Body of pancreas (tissue), 4 donors: Measurements from ENCODE around the gene GPR107. TPM values are rescaled to one million over a fixed set of nuclear protein-coding genes. Genes with fewer than 3 reads are reported as not detected.

Source experiments
- ATAC-seq: fragments of 150-250 bp; one replicate; pipeline ENCODE4 v1.9.1; 2016
- DNase-seq, 4 donors: peaks; one replicate each; pipeline ENCODE4 v3.0.0-alpha.2; 2019
- H3K27ac ChIP-seq, 4 donors: fragments of 200-600 bp; sonication (generic); 1 replicate in 3 of 4; 2 replicates in 1 of 4; pipeline versions ENCODE4 v1.5.1 to v1.6.1; 2016 to 2019; ENCODE audit warnings: mild to moderate bottlenecking in 1 of 4, mixed read lengths in 1 of 4, moderate library complexity in 1 of 4
- H3K27me3 ChIP-seq, 2 donors: fragments of 200-600 bp; sonication (generic); one replicate each; pipeline ENCODE4 v1.6.0; 2016; ENCODE audit warnings: mild to moderate bottlenecking in 1 of 2
- H3K36me3 ChIP-seq, 2 donors: fragments of 200-600 bp; sonication (generic); replicated peaks in 1 of 2; 2 replicates each; pipeline ENCODE4 v1.5.1; 2016; ENCODE audit warnings: low read depth in 2 of 2; ENCODE audit not compliant: insufficient read depth in 1 of 2
- H3K4me1 ChIP-seq: fragments of 200-600 bp; sonication (generic); one replicate; pipeline ENCODE4 v1.6.0; 2016
- H3K4me3 ChIP-seq, 2 donors: fragments of 200-600 bp; sonication (generic); 1 replicate in 1 of 2; 2 replicates in 1 of 2; pipeline ENCODE4 v1.5.1; 2016 to 2019
- H3K9me3 ChIP-seq, 3 donors: fragments of 200-600 bp; sonication (generic); 1 replicate in 2 of 3; 2 replicates in 1 of 3; pipeline ENCODE4 v1.5.1; 2016
- CTCF ChIP-seq, 7 experiments: fragments of 450-650 bp in 4 of 7; fragments of 200-600 bp in 3 of 7; sonication (generic) in 3 of 7; IDR thresholded peaks; one replicate each; pipeline ENCODE4 v1.5.1; 2016 to 2019; ENCODE audit warnings: antibody characterized with exemption in 7 of 7
- POLR2A ChIP-seq, 3 donors: fragments of 450-650 bp; IDR thresholded peaks; one replicate each; pipeline ENCODE4 v1.6.1; 2016; ENCODE audit warnings: antibody characterized with exemption in 3 of 3, mild to moderate bottlenecking in 2 of 3
- WGBS, 2 donors: methylation state at CpG; one replicate each; pipeline ENCODE4 v1.1.5; 2017; 5-methylcytosine and 5-hydroxymethylcytosine counted together
- intact Hi-C: fragments of 100-400 bp; cut with DNase I; formaldehyde crosslinking; loops from one replicate; pipeline ENCODE4 v1.15.1; 2023
- total RNA-seq, 2 donors: library from RNA; depleted of rRNA; stranded (reverse); fragments of >200 nt; gene quantifications; one replicate each; pipeline ENCODE4 v1.1.0, GENCODE V29; 2016

The GPR107 gene
- total RNA-seq, 2 donors from 2014 or later: 9.6 to 11.4 TPM

GRCh38 chr9:130041648-130042405 is 11.9 kb upstream of the GPR107 start:
- no peak for TF ChIP-seq CTCF (IDR thresholded peaks at IDR 0.05)
- no peak for TF ChIP-seq POLR2A (IDR thresholded peaks at IDR 0.05)
- Histone ChIP-seq H3K9me3 (no peaks in the 10 kb centered on the region), H3K4me3 (peak overlapping the region; percentile 71 to 85), H3K4me1 (peaks cover 27% of the 10 kb centered on the region), H3K27ac (peak overlapping the region in 3 of 4 donors; percentile 77 to 87 (median 83)), H3K36me3 (no peaks in the 10 kb centered on the region), H3K27me3 (no peaks in the 10 kb centered on the region)
- DNase-seq (peak in 1 of 4 donors; percentile 14), ATAC-seq (no peak)
- intact Hi-C loops: loop anchor here (10.0 kb wide), 1 partner anchor 157 kb away; no protein-coding TSS in a partner anchor
- WGBS, 2 donors: 2 to 5% methylated on average over 28 to 31 of the region's 31 CpGs

- intact Hi-C loops: loop anchor here (10.0 kb wide), 1 partner anchor 158 kb away; no protein-coding TSS in a partner anchor
- peak; percentile 15 to 36 (median 28) for DNase-seq
- ATAC-seq: peak; percentile 41
- no peak for TF ChIP-seq POLR2A (IDR thresholded peaks at IDR 0.05)
- TF ChIP-seq CTCF (IDR thresholded peaks at IDR 0.05): no peak
- Histone ChIP-seq H3K27ac (peak overlapping the region; percentile 59 to 87 (median 80)), H3K4me3 (peak overlapping the region; percentile 71 to 85), H3K27me3 (no peaks in the 10 kb centered on the region), H3K36me3 (no peaks in the 10 kb centered on the region), H3K9me3 (no peaks in the 10 kb centered on the region), H3K4me1 (peaks cover 27% of the 10 kb centered on the region)
- 1% methylated on average over 67 of the region's 68 CpGs; no CpG with 5 or more reads in 1 of the 2 donors for WGBS, 2 donors
These were observed 11.3 kb upstream of the GPR107 start for GRCh38 chr9:130042406-130042884.

- intact Hi-C loops: loop anchor here (10.0 kb wide), 1 partner anchor 158 kb away; no protein-coding TSS in a partner anchor
- H3K4me3 ChIP-seq: peak within 1 kb of the TSS; percentile 71 to 85
- peak within 1 kb of the TSS; percentile 59 to 87 (median 80) for H3K27ac ChIP-seq
- H3K27me3 ChIP-seq: no peaks in the 10 kb centered on the region
- DNase-seq (peak; percentile 69 to 80 (median 74)), ATAC-seq (peak; percentile 88)
- H3K4me1 ChIP-seq: peaks cover 27% of the 10 kb centered on the region
- no peaks in the 10 kb centered on the region for H3K9me3 ChIP-seq
- H3K36me3 ChIP-seq: no peaks in the 10 kb centered on the region
- TF ChIP-seq POLR2A (IDR thresholded peaks at IDR 0.05): peak; percentile 44 to 76 (median 58)
- TF ChIP-seq CTCF (IDR thresholded peaks at IDR 0.05): no peak
- 0 to 1% methylated on average over 5 to 52 of the region's 92 CpGs for WGBS, 2 donors
These were observed 10.6 kb upstream of the GPR107 start, which contains the start of gene FNBP1 for GRCh38 chr9:130042885-130043653. Gene FNBP1, minus strand, starts transcription at chr9:130043189. Its CDS starts 214 bp downstream, at chr9:130042975.

GRCh38 chr9:130043654-130044623 is 9.8 kb upstream of the GPR107 start:
- H3K9me3 ChIP-seq: no peaks in the 10 kb centered on the region
- ATAC-seq (no peak), DNase-seq (peak in 3 of 4 donors; percentile 13 to 36 (median 16))
- 27 to 35% methylated on average over 22 to 36 of the region's 37 CpGs for WGBS, 2 donors
- peaks cover 27% of the 10 kb centered on the region for H3K4me1 ChIP-seq
- intact Hi-C loops: loop anchor here (10.0 kb wide), 1 partner anchor 159 kb away; no protein-coding TSS in a partner anchor
- peak overlapping the region; percentile 59 to 87 (median 80) for H3K27ac ChIP-seq
- TF ChIP-seq POLR2A (IDR thresholded peaks at IDR 0.05) (no peak), CTCF (IDR thresholded peaks at IDR 0.05) (no peak)
- peak overlapping the region; percentile 38 to 71 for H3K4me3 ChIP-seq
- H3K27me3 ChIP-seq: no peaks in the 10 kb centered on the region
- no peaks in the 10 kb centered on the region for H3K36me3 ChIP-seq
